C4-2B (cell line): ENCODE measurements around the gene STAT3.

Source experiments
- H3K27ac ChIP-seq: fragments of 450-650 bp; 2 replicates; pipeline ENCODE4 v1.5.1; 2017
- CTCF ChIP-seq: fragments of 450-650 bp; conservative IDR thresholded peaks from 2 replicates; pipeline ENCODE4 v1.5.1; 2017; ENCODE audit warnings: mild to moderate bottlenecking
- ZFX ChIP-seq: fragments of 450-650 bp; IDR thresholded peaks from 2 replicates; pipeline ENCODE4 v1.6.1; 2017

Gene STAT3

GRCh38 chr17:42387661-42388380 lies 421 bp downstream of the STAT3 start:
- peak overlapping the region; percentile 92 for H3K27ac ChIP-seq
- TF ChIP-seq ZFX (no peak), CTCF (no peak)

- H3K27ac ChIP-seq: peak overlapping the region; percentile 92
- TF ChIP-seq ZFX (no peak), CTCF (no peak)
These were observed 1.2 kb downstream of the STAT3 start for GRCh38 chr17:42386777-42387657.

GRCh38 chr17:42381898-42382297 lies 6.3 kb downstream of the STAT3 start:
- no peak for TF ChIP-seq CTCF
- no peak for TF ChIP-seq ZFX
- H3K27ac ChIP-seq: no peak overlapping the region

DNA sequence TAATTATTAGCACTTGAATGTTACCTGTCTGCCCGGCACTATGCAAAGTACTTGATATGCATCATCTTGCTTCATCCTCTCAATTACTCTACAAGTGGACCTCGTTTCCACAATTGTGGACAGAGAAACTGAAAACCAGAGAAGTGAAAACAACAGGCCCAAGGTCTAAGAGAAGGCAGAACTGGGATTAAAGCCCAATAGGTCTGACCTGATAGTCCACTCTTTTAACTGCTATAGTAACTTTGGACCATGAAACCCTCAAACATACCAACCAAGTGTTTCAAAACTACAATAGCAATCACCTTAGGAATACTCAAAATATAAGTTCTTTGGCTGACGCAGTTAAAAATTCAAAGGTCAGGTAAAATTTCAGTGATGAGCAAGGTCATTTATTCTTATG lies 7.3 kb downstream of the STAT3 start:
- TF ChIP-seq ZFX: no peak
- no peak for TF ChIP-seq CTCF
- no peak overlapping the region for H3K27ac ChIP-seq

GRCh38 chr17:42378959-42379594 lies 9.2 kb downstream of the STAT3 start:
- TF ChIP-seq ZFX (no peak), CTCF (no peak)
- peak overlapping the region; percentile 47; the same call in 1 of the 2 replicates for H3K27ac ChIP-seq

GRCh38 chr17:42378359-42378958 lies 9.8 kb downstream of the STAT3 start:
- H3K27ac ChIP-seq: peak overlapping the region; percentile 27
- TF ChIP-seq CTCF (no peak), ZFX (no peak)
